ENCODE data around the gene S100A12.

DNA sequence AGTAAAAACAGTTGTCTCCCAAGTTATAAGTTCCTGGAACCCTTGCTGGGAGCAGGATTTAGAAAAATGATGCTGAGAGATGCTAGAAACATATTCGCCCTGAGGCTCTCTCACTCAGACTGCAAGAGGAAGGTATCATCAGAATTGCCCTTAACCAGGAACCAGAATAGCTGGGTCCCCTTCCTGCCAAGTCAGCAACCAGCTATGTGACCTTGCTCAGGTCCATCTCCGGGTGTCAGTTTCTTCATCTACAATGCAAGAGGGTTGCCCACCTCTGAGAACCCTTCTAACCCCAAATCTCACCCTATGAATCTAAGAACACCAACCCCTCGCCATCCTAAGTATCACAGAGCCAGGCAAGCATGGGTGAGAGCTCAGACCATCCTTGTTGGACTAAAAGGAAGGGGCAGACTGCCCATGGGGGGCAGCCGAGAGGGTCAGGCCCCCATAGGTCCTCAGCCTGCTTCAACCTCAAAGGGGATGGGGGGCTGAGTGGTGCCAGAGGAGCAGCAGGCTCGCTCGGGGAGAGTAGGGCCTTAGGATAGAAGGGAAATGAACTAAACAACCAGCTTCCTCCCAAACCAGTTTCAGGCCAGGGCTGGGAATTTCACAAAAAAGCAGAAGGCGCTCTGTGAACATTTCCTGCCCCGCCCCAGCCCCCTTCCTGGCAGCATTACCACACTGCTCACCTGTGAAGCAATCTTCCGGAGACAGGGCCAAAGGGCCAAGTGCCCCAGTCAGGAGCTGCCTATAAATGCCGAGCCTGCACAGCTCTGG lies 18.2 kb downstream of the S100A12 start:
- TF ChIP-seq CTCF (conservative IDR thresholded peaks at IDR 0.05; ENCODE audit: low read depth, low read length) (no peak), EZH2 (IDR thresholded peaks at IDR 0.05; ENCODE audit: low read length, unreplicated experiment) (no peak), EZH2phosphoT487 (IDR thresholded peaks at IDR 0.05; ENCODE audit: borderline replicate concordance, low read length) (no peak)
